Upper lobe of left lung (tissue), 4 donors: Measurements from ENCODE around the gene MAN2B2.

Source experiments
- EP300 ChIP-seq, 4 donors: sonication (generic); formaldehyde crosslinking; IDR thresholded peaks; one replicate each; pipeline ENCODE4 v1.5.1; 2017; ENCODE audit warnings: antibody characterized with exemption in 4 of 4, control low read depth in 2 of 4
- TF ChIP-seq, protein P1 (sequence below), 6 experiments: fragments of 450-650 bp in 4 of 6; fragments of 200-600 bp in 2 of 6; sonication (generic) in 2 of 6; IDR thresholded peaks; one replicate each; pipeline ENCODE4 v1.5.1; 2016 to 2019; ENCODE audit warnings: antibody characterized with exemption in 6 of 6

GRCh38 chr4:6619116-6619465 lies 44.1 kb downstream of the MAN2B2 start:
- TF ChIP-seq, protein P1, sequence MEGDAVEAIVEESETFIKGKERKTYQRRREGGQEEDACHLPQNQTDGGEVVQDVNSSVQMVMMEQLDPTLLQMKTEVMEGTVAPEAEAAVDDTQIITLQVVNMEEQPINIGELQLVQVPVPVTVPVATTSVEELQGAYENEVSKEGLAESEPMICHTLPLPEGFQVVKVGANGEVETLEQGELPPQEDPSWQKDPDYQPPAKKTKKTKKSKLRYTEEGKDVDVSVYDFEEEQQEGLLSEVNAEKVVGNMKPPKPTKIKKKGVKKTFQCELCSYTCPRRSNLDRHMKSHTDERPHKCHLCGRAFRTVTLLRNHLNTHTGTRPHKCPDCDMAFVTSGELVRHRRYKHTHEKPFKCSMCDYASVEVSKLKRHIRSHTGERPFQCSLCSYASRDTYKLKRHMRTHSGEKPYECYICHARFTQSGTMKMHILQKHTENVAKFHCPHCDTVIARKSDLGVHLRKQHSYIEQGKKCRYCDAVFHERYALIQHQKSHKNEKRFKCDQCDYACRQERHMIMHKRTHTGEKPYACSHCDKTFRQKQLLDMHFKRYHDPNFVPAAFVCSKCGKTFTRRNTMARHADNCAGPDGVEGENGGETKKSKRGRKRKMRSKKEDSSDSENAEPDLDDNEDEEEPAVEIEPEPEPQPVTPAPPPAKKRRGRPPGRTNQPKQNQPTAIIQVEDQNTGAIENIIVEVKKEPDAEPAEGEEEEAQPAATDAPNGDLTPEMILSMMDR (IDR thresholded peaks at IDR 0.05): no peak
- no peak for TF ChIP-seq EP300 (IDR thresholded peaks at IDR 0.05)
